ENCODE results near the gene CFAP54.
"Not testable (repeated sequence)": the region's sequence is repeated elsewhere in the genome, so short reads cannot be mapped to it uniquely, and the experiment has no call there.

The CFAP54 gene

DNA sequence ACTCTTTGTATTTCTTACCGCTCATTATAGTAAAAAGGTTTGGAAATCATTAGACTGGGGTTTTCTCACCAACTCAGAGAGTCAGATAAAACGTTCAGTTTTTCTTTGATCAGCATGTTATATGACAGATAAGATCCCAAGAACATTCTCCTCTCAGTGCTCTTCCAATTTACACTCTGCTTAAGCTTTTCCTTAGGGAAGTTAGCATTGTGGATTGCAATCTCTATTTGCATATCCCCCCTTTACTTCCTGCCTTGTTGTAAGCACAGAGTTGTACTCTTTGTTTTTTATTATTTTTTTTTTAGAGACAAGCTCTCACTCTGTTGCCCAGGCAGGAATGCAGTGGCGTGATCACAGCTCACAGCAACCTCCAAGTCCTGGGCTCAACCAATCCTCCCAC is 11.4 kb upstream of the CFAP54 start:
- no peak for DNase-seq

DNA sequence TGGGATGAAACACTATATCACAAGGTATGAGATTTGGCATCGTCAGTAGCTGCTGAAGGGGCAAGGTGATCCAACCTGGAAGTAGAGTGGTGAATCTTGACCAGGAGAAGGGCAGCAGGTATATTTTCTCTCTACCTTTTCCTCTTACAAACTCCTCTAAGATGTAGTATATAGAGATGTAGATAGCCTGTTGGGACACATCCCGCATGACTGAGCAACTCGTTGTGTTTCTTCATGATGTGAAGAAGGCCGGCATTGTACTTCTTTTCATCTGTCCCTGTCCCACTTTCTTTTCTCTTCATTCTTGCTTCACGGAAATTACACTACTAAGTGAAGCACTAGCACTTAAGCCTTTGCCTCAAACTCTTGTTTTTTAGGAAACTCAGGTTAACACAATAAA is 7.3 kb upstream of the CFAP54 start:
- DNase-seq, result no peak

DNA sequence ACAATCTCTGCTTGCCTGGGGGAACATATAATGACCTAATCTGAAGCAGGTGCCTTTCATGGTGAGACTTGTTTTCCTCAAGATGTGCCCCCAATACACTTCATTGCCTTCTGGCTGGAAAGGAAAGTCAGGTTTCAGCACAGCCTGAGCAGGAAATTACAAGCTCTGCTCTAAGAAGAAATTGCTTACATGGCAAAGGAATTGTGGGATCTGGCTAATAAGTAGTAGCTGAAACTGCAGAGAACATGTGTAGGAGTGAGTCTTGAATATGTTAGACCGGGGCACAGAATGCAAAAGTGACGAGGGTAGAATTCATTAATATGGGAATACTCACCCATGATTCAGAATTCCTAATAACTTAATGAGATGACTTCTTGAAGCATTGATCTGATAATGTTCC is 6.3 kb upstream of the CFAP54 start:
- no peak for DNase-seq

DNA sequence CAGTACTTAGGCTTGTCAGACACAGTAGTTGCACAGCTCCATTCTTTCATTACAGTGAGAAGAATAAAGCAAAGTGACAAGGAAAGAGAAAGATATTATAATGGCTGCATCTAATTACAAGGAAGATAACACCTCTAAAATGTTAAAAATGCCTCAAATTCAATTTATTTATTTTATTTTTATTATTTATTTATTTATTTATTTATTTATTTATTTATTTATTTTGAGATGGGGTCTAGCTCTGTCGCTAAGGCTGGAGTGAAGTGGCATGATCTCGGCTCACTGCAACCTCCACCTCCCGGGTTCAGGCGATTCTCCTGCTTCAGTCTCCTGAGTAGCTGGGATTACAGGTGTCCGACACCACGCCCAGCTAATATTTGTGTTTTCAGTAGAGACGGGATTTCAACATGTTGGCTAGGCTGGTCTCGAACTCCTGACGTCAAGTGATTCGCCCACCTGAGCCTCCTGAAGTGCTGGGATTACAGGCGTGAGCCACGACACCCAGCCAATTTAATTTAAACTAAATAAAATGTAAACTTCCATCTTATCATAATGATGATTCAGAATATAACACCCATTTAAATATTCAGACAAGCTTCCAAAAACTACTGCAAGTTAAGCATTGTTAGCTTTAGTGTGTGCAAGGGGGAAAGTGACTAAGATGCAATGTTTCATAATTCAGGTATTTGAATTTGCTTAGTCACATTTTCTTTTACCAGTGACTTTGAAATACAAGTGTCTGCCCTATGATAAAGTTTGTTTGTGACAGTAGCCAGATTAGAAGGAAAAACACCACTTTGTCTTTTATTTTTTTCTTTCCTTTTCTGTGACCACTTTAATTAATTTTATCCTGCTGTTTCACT is 2.4 kb upstream of the CFAP54 start:
- DNase-seq, result no peak

DNA sequence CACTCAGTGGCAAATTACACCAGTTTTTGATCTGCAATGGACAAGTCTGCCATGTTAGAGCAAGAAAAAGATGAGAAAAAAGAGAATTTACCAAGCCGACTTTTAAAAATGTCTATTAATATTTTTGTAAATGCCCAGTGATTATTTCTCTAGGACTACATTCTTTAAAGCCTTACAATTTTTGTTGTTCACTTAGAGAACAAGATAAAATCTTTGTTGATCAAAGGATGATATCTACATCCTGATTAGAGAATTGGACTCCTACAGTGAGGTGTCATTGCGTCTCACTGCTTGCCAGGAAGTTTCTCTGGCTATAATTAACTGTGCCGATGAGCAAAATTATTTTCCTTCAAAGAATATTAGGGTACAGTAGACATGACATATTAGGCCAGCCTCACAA is 1.7 kb upstream of the CFAP54 start:
- no peak for DNase-seq

DNA sequence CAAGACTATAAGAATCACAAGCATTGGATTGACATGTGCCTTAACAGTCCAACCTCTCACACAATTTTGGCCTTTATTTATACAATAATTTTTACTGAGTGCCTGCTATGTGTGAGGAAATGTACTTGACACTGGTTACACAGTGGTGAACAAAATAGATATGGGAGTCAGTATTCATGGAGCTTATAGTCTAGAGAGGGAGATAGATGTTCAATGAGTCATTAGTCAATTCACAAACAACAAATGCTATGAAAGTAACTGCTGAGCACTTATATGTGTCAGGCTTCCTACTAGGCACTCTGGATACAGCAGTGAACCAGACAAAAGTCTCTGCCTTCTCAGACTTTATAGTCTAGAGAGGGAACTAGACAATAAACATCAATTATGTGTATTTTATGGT is 3.7 kb downstream of the CFAP54 start:
- no peak for DNase-seq

DNA sequence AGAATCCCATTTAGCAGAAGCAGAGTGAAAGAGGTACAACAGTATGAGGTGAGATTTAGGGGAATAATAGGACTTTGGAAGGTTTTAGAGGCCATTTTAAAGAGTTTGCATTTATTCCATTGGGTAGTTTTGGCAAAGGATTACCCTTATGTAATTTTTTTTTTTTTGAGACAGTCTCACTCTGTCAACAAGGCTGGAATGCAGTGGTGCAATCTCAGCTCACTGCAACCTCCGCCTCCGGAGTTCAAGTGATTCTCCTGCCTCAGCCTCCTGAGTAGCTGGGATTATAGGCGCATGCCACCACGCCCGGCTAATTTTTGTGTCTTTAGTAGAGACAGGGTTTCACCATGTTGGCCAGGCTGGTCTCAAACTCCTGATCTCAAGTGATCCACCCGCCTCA is 4.8 kb downstream of the CFAP54 start:
- not testable (repeated sequence) for DNase-seq

DNA sequence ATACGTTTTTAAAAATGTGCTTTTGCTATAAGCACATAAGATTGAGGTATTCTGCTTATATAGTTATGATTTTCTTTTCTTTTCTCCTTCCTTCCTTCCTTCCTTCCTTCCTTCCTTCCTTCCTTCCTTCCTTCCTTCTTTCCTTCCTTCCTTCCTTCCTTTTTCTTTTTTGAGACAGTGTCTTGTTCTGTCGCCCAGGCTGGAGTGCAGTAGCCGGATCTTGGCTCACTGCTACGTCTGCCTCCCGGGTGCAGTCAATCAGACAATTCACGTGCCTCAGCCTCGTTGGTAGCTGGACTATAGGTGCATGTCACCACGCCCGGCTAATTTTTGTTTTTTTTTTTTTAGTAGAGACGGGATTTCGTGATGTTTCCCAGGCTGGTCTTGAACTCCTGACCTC is 5.8 kb downstream of the CFAP54 start:
- DNase-seq, result no peak

DNA sequence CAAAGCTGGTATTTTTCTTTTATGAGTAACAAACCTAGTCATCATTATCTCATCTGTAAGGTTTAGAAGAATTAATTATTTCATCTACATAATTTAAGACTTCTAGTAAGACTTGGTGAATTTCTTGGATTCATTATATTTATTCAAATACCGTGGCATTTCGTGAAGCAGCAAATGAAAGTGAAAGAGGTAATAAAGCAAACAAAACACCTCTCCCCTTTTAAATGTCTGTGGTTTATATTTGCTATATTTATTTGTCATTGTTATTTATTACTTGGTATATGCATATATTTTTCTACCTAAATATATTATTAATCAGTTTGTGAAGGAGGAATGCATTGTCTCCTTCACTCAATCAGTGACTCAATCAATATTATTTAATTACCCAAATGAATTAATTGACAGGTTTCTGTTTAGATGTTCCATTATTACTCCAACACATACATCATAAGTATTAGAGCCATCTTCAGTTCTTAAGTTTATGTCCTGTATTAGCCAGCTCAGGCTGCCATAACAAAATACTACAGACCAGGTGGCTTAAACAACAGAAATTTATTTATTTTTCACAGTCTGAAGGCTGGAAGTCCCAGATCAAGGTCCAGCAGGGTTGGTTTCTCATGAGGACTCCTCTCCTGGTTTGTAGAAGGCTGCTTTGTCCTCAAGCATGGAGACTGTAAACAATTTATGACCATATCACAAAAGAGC is 6.6 kb downstream of the CFAP54 start:
- DNase-seq, result no peak

DNA sequence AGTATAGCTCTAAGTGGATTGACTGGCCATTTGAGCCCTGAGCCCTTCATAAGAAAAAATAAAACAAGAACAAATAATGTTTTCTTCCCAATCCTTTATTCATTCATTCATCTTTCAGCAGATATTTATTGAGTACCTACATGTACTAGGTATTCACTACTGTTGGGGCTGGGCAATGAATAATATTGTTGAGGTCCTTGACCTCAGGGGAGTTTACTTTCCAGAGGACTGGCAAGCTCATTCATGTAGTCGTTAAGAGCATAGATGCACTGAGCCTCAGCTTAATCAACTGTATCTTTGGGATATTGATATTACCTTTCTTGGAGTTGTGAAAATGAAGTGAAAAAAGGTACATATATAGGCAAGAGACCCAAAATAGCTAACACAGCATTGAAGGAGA is 7.6 kb downstream of the CFAP54 start:
- DNase-seq, result no peak

DNA sequence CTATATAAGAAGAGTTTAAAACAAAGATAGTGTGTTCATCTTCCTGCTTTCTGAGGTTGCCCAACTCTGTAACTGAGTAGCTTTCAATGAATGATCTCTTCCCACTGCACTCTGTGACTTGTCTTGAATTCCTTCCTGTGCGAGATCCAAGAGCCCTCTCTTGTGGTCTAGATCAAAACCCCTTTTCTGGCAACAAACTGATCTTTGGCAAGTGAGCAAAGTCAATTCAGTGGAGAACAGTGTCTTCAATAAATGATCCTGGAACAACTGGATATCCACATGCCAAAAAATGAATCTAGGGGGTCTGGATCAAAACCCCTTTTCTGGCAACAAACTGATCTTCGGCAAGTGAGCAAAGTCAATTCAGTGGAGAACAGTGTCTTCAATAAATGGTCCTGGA is 8.5 kb downstream of the CFAP54 start:
- no peak for DNase-seq

DNA sequence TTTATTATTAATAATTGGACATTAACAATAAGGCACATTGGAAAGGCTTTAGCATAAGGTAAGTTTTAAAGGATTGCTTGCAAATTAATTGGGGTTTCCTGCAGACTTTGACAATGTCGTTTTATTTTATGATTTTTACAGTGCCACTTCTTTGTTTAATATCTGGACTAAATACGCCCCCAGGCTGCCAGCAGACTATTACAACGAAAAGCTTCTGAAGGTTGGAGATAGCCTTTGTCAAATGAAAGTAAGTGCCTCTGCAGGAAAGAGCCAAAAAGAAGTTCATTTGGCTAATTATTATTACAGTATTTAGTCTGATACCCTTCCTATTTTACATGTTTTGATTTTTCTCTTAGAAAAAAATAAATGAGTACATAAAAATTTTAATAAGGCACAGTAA is 11.3 kb downstream of the CFAP54 start:
- DNase-seq, result no peak

DNA sequence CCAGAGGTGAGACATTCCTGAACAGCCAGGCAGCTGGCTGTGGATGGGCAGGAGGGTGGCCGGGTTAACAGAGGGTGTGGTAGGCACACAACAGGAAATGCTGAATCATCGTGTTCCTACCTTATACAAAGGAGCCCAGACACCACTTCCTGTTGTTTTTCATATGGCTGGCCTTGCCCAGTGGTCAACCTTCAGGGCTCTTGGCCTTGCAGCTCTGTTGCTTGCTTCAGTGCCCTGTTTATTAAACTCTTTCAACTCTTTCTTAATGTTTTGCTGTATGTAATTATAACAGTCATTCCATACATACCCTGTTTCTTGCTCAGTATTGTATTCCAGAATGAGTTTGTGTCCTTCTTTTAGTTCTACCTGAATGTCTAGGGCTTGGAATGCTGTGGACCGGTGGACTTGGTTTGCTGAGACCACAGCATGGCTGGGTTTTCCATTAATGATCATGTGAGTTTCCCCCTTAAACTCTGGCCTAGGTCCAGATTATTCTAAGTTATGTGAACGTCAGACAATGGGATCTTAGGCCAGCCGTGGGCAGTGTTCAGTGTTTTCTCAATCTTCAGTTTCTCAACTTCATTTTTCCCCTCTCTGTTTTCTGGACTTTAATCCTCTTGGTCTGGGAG is 11.9 kb downstream of the CFAP54 start:
- peak; percentile 44 to 58 (median 51) for DNase-seq

DNA sequence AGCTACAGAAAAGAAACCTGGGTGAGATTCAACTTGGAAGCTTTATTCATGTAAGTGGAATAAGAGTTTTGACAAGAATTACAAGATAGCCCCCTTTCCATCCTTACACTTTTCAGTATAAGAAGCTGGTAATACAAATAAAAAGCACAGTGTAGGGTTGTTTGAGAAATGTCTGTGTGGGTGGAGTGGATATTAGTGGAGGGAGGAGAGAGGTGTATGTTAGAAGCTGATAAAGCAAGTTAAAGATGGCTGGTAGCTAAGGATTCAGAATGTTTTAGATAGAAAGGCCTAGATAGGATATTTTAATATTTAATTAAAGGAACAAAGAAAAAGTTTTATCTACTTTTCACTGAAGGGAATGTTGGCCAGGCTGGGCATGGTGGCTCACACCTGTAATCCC is 12.5 kb downstream of the CFAP54 start:
- DNase-seq, result no peak

DNA sequence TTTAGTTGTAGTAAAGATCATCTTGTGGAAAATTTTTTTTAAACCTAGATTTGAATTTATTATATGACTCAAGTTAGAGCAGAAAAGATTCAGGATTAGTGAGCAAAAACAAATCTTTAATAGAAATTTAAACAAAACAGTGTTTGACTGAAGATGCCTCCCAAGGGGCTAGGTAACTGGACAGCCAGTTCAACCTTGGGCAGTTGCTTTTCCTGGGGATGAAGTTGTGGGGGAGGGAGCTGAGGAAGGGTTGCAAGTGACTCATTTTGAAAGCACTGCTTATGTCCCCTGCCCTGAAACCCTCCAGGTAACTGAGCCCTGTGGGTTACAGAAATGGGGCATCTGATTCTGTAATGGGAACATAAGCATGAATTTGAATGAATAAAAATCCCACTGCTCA is 13.1 kb downstream of the CFAP54 start:
- no peak for DNase-seq

DNA sequence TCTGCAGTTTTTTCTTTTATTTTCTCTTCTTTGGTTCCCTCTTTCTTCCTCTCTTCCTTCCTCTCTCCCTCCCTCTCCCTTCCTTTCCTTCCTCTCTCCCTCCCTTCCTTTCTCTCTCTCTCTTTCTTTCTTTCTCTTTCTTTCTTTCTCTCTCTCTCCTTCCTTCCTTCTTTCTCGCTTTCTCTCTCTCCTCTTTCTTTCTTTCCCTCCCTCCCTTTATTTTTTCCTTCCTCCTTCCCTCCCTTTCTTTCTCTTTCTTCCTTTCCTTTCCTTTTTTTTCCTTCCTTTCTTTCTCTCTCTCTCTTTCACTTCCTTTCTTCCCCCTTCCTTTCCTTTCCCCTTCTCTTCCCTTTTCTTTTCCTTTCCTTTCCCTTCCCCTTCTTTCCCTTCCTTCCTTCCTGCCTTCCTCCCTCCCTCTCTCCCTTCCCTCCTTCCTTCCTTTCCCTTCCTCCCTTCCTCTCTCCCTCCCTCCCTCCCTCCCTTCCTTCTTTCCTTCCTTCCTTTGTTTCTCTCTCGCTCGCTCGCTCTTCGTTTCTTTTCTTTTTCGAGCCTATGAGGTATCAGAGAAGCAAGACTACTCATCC is 13.7 kb downstream of the CFAP54 start:
- no peak for DNase-seq

DNA sequence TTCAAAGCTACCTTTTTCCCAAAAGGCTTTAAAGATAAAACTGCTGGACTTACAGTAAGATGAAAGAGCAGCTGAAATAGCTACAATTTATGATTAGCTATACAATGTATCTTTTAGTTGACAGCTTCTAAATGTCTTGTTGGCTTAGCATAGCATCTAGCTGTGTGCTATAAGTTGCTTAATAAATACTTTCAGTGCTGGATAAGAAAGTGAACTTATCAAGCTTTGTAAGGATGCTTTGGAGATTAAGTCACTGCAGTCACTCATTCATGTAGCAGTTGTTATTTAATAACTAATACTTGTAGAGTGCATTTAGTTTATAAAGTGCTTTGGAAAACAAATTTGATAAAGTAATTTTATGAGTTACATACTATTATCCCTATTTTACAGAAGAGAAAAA is 14.6 kb downstream of the CFAP54 start:
- DNase-seq, result no peak

DNA sequence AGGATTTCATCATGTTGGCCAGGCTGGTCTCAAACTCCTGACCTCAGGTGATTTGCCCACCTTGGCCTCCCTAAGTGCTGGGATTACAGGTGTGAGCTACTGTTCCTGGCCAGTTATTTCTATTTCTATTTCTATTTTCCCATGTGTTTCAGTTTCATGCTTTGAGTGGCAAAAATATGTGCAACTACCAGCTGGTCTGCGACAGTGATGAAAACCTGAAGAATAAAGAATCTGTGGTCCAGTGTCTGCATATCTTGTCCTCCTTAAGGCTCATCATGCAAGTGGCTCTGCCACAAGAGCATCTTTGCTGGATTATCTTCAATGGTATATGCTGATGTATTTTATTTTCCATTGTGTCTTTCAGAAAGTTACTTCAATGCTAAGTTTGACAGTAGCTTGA is 17.4 kb downstream of the CFAP54 start:
- no peak for DNase-seq

DNA sequence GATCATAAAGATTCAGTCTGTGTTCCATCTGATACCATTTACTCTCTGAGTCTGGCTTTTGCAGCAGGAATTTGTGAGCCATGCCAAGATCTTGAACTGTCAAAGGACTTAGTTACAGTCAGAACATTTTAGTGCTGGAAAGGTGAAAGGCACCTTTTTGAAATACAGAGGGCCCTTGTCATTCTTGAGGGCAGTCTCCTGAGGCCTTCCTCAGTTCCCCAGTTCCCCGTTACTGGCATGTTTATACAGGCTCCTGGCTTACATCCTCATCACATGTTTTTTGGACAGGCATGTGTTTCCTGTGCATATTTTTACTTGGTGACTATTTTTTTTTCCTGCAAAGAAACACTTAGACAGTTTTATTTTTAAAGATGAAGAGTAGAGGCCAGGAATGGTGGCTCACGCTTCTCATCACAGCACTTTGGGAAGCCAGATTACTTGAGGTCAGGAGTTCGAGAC is 21.0 kb downstream of the CFAP54 start:
- DNase-seq, result no peak

DNA sequence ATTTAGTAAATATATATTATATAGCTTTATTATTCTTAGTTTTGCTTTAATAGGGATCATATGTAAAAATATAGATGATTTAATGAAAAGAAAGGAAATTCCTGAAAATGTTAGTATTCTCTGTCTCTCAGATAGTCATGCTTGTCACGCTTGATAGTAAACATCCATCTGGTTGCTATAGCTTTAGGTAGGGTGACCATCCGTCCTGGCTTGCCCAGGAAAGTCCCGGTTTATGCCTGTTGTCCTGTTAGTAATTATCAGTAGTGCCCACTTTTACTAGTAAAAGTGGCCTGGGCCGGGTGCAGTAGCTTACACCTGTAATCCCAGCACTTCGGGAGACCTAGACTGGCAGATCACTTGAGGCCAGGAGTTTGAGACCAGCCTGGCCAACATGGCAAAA is 23.8 kb downstream of the CFAP54 start:
- no peak for DNase-seq

DNA sequence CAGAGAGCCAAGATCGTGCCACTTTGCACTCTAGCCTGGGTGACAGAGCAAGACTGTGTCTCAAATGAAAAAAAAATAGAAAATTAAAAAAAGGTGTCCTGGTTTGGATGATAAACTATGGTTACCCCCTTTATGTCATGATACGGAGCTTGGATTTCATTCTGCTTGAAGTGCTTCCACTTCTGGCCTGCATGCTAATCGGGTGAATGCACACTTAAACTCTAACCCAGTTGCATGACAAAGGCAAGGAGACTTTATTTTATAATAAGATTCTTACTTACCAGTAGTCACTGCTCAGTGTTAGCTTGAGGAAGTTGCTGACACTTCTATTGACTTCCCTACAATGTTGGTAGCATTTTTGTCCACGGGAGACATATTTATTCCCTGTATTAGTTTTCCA is 24.3 kb downstream of the CFAP54 start:
- no peak for DNase-seq

DNA sequence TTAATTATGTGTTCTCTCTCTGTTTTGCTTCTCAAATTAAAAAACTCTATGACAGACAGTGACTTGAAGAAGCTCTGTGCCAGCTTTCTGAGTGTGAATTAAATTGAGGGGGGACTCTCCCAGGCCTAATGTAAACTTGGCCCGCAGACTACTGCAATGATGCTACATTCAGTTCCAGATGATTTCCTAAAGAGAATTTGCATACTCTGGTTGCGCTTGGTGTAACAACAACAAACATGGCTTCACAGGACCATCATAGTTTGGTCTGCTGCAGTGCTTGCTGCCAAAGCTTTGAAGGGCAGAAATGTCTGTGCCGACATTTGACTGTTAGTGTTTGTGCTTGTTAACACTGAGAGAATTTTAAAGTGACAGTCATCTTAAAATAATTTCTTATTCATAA is 25.0 kb downstream of the CFAP54 start:
- DNase-seq, result no peak
